Posterior cingulate gyrus (tissue), 11 donors: ENCODE data around the gene DCUN1D1.

Experiments
- DNase-seq, 10 donors: peaks; one replicate each; pipeline versions ENCODE4 v3.0.0 to v3.0.0-alpha.2; 2020 to 2021; ENCODE audit warnings: mixed read lengths in 3 of 10
- intact Hi-C: fragments of 100-400 bp; cut with DNase I; formaldehyde crosslinking; loops from one replicate; pipeline ENCODE4 v1.15.1; 2023

DCUN1D1 gene

GRCh38 chr3:182973047-182973446 lies 7.3 kb downstream of the DCUN1D1 start:
- intact Hi-C loops: no loop called here
- DNase-seq: no peak

- no peak for DNase-seq
- intact Hi-C loops: no loop called here
Observed at GRCh38 chr3:182972387-182972786, 8.0 kb downstream of the DCUN1D1 start.

- intact Hi-C loops: no loop called here
- DNase-seq: no peak
Observed at GRCh38 chr3:182971637-182972036, 8.7 kb downstream of the DCUN1D1 start.

GRCh38 chr3:182970811-182971418 lies 9.4 kb downstream of the DCUN1D1 start:
- no peak for DNase-seq
- intact Hi-C loops: no loop called here

- intact Hi-C loops: no loop called here
- DNase-seq: no peak
Observed at GRCh38 chr3:182969853-182970252, 10.5 kb downstream of the DCUN1D1 start.

GRCh38 chr3:182969277-182969676 lies 11.1 kb downstream of the DCUN1D1 start:
- intact Hi-C loops: no loop called here
- no peak for DNase-seq

GRCh38 chr3:182967218-182968204 lies 12.8 kb downstream of the DCUN1D1 start:
- intact Hi-C loops: no loop called here
- DNase-seq: no peak

GRCh38 chr3:182965861-182966366 lies 14.4 kb downstream of the DCUN1D1 start:
- intact Hi-C loops: no loop called here
- DNase-seq: no peak

- intact Hi-C loops: no loop called here
- DNase-seq: no peak
Observed at GRCh38 chr3:182964179-182964578, 16.2 kb downstream of the DCUN1D1 start.

- intact Hi-C loops: no loop called here
Observed at GRCh38 chr3:182962166-182962565, 18.2 kb downstream of the DCUN1D1 start.

GRCh38 chr3:182959474-182960350 lies 20.6 kb downstream of the DCUN1D1 start:
- no peak for DNase-seq
- intact Hi-C loops: no loop called here

More at GRCh38 chr3:182962166-182962565, 18.2 kb downstream of the DCUN1D1 start:
- DNase-seq: no peak

GRCh38 chr3:182957676-182958266 lies 22.6 kb downstream of the DCUN1D1 start:
- intact Hi-C loops: no loop called here
- no peak for DNase-seq

GRCh38 chr3:182957226-182957625 lies 23.1 kb downstream of the DCUN1D1 start:
- no peak for DNase-seq
- intact Hi-C loops: no loop called here

GRCh38 chr3:182954553-182955235 lies 25.6 kb downstream of the DCUN1D1 start:
- DNase-seq: no peak
- intact Hi-C loops: no loop called here

GRCh38 chr3:182949688-182950087 lies 30.6 kb downstream of the DCUN1D1 start:
- intact Hi-C loops: no loop called here
- DNase-seq: no peak

- intact Hi-C loops: no loop called here
- DNase-seq: no peak
Observed at GRCh38 chr3:182948305-182948704, 32.0 kb downstream of the DCUN1D1 start.

- DNase-seq: no peak
- intact Hi-C loops: no loop called here
Observed at GRCh38 chr3:182947888-182948287, 32.5 kb downstream of the DCUN1D1 start.

GRCh38 chr3:182941719-182942118 lies 38.6 kb downstream of the DCUN1D1 start:
- no peak for DNase-seq
- intact Hi-C loops: no loop called here

- no peak for DNase-seq
- intact Hi-C loops: no loop called here
Observed at GRCh38 chr3:182940266-182940808, 40.0 kb downstream of the DCUN1D1 start.
